Measurements from ENCODE around the gene BCAR3. TPM values are rescaled to one million over a fixed set of nuclear protein-coding genes. Genes with fewer than 3 reads are reported as not detected.

BCAR3 gene
- total RNA-seq, 2 experiments from 2014 or later = 0.96 to 1.3 TPM

- Mint-ChIP-seq H3K27me3 (peaks cover 29% of the 10 kb centered on the region), H3K4me3 (no peak overlapping the region), H3K4me1 (no peaks in the 10 kb centered on the region), H3K27ac (no peak overlapping the region), H3K9me3 (ENCODE audit: low read depth) (no peaks in the 10 kb centered on the region), H3K36me3 (no peaks in the 10 kb centered on the region)
- CTCF ChIA-PET = no interaction called here
- ATAC-seq (no peak), DNase-seq (no peak)
Observed at GRCh38 chr1:93541045-93541444, 140.6 kb downstream of the BCAR3 start.

- no peak for ATAC-seq
- peaks cover 32% of the 10 kb centered on the region for H3K27me3 Mint-ChIP-seq
Observed at GRCh38 chr1:93537924-93538323, 143.7 kb downstream of the BCAR3 start.

GRCh38 chr1:93537396-93537795, 144.2 kb downstream of the BCAR3 start:
- Mint-ChIP-seq H3K4me3 (no peak overlapping the region), H3K27me3 (peaks cover 32% of the 10 kb centered on the region), H3K36me3 (no peaks in the 10 kb centered on the region), H3K9me3 (ENCODE audit: low read depth) (no peaks in the 10 kb centered on the region), H3K27ac (no peak overlapping the region), H3K4me1 (no peaks in the 10 kb centered on the region)
- DNase-seq = no peak
- no peak for ATAC-seq
- CTCF ChIA-PET = no interaction called here

More at GRCh38 chr1:93537924-93538323, 143.7 kb downstream of the BCAR3 start:
- no peaks in the 10 kb centered on the region for H3K9me3 Mint-ChIP-seq (ENCODE audit: low read depth)
- CTCF ChIA-PET = no interaction called here
- no peaks in the 10 kb centered on the region for H3K36me3 Mint-ChIP-seq
- H3K27ac Mint-ChIP-seq = no peak overlapping the region
- DNase-seq = no peak
- no peak overlapping the region for H3K4me3 Mint-ChIP-seq
- H3K4me1 Mint-ChIP-seq = no peaks in the 10 kb centered on the region

- no peaks in the 10 kb centered on the region for H3K36me3 Mint-ChIP-seq
- no peak overlapping the region for H3K27ac Mint-ChIP-seq
- no peak for DNase-seq
- peaks cover 24% of the 10 kb centered on the region for H3K27me3 Mint-ChIP-seq
- CTCF ChIA-PET = no interaction called here
- H3K4me3 Mint-ChIP-seq = no peak overlapping the region
- no peaks in the 10 kb centered on the region for H3K9me3 Mint-ChIP-seq (ENCODE audit: low read depth)
- no peaks in the 10 kb centered on the region for H3K4me1 Mint-ChIP-seq
- no peak for ATAC-seq
Observed at GRCh38 chr1:93533677-93534076, 148.0 kb downstream of the BCAR3 start.

- Mint-ChIP-seq H3K9me3 (ENCODE audit: low read depth) (no peaks in the 10 kb centered on the region), H3K36me3 (no peaks in the 10 kb centered on the region), H3K27me3 (peaks cover 31% of the 10 kb centered on the region), H3K27ac (no peak overlapping the region), H3K4me1 (no peaks in the 10 kb centered on the region), H3K4me3 (no peak overlapping the region)
- DNase-seq (no peak), ATAC-seq (no peak)
- CTCF ChIA-PET = no interaction called here
Observed at GRCh38 chr1:93532780-93533378, 148.8 kb downstream of the BCAR3 start.

GRCh38 chr1:93531193-93531592, 150.4 kb downstream of the BCAR3 start:
- Mint-ChIP-seq H3K36me3 (no peaks in the 10 kb centered on the region), H3K9me3 (ENCODE audit: low read depth) (no peaks in the 10 kb centered on the region), H3K27ac (no peak overlapping the region), H3K4me1 (no peaks in the 10 kb centered on the region), H3K27me3 (peaks cover 34% of the 10 kb centered on the region), H3K4me3 (no peak overlapping the region)
- DNase-seq (no peak), ATAC-seq (no peak)
- CTCF ChIA-PET = no interaction called here

- no peak overlapping the region for H3K27ac Mint-ChIP-seq
- no peaks in the 10 kb centered on the region for H3K4me1 Mint-ChIP-seq
- H3K9me3 Mint-ChIP-seq (ENCODE audit: low read depth) = no peaks in the 10 kb centered on the region
- no peaks in the 10 kb centered on the region for H3K36me3 Mint-ChIP-seq
- ATAC-seq (no peak), DNase-seq (no peak)
- H3K27me3 Mint-ChIP-seq = peaks cover 30% of the 10 kb centered on the region
- H3K4me3 Mint-ChIP-seq = no peak overlapping the region
- CTCF ChIA-PET = no interaction called here
Observed at GRCh38 chr1:93528412-93528811, 153.2 kb downstream of the BCAR3 start.

- CTCF ChIA-PET = no interaction called here
Observed at GRCh38 chr1:93526431-93526830, 155.2 kb downstream of the BCAR3 start.

GRCh38 chr1:93525431-93525830, 156.2 kb downstream of the BCAR3 start:
- CTCF ChIA-PET = no interaction called here
- no peak overlapping the region for H3K27ac Mint-ChIP-seq
- no peaks in the 10 kb centered on the region for H3K36me3 Mint-ChIP-seq
- peaks cover 38% of the 10 kb centered on the region for H3K27me3 Mint-ChIP-seq
- no peaks in the 10 kb centered on the region for H3K4me1 Mint-ChIP-seq
- no peak for DNase-seq
- H3K4me3 Mint-ChIP-seq = no peak overlapping the region
- ATAC-seq = no peak
- no peaks in the 10 kb centered on the region for H3K9me3 Mint-ChIP-seq (ENCODE audit: low read depth)

More at GRCh38 chr1:93526431-93526830, 155.2 kb downstream of the BCAR3 start:
- no peak for DNase-seq
- Mint-ChIP-seq H3K27ac (no peak overlapping the region), H3K9me3 (ENCODE audit: low read depth) (no peaks in the 10 kb centered on the region), H3K4me3 (no peak overlapping the region), H3K36me3 (no peaks in the 10 kb centered on the region), H3K4me1 (no peaks in the 10 kb centered on the region), H3K27me3 (peaks cover 35% of the 10 kb centered on the region)
- ATAC-seq = no peak

GRCh38 chr1:93522721-93523120, 158.9 kb downstream of the BCAR3 start:
- H3K9me3 Mint-ChIP-seq (ENCODE audit: low read depth) = no peaks in the 10 kb centered on the region
- H3K4me3 Mint-ChIP-seq = no peak overlapping the region
- ATAC-seq (no peak), DNase-seq (no peak)
- CTCF ChIA-PET = interaction anchor here (0.9 kb wide), 1 partner anchor 33 kb away, joined by 3 read pairs; no protein-coding TSS in a partner anchor
- peaks cover 44% of the 10 kb centered on the region for H3K27me3 Mint-ChIP-seq
- no peaks in the 10 kb centered on the region for H3K36me3 Mint-ChIP-seq
- H3K4me1 Mint-ChIP-seq = no peaks in the 10 kb centered on the region
- H3K27ac Mint-ChIP-seq = no peak overlapping the region

- no peak for DNase-seq
Observed at GRCh38 chr1:93521618-93522017, 160.0 kb downstream of the BCAR3 start.

GRCh38 chr1:93519199-93519829, 162.3 kb downstream of the BCAR3 start:
- H3K36me3 Mint-ChIP-seq = no peaks in the 10 kb centered on the region

More at GRCh38 chr1:93521618-93522017, 160.0 kb downstream of the BCAR3 start:
- Mint-ChIP-seq H3K4me3 (no peak overlapping the region), H3K4me1 (no peaks in the 10 kb centered on the region), H3K27me3 (peaks cover 44% of the 10 kb centered on the region), H3K9me3 (ENCODE audit: low read depth) (no peaks in the 10 kb centered on the region), H3K27ac (no peak overlapping the region), H3K36me3 (no peaks in the 10 kb centered on the region)
- ATAC-seq = no peak
- CTCF ChIA-PET = no interaction called here

GRCh38 chr1:93518516-93518915, 163.1 kb downstream of the BCAR3 start:
- no peak for DNase-seq
- CTCF ChIA-PET = interaction anchor here (1.4 kb wide), 1 partner anchor 9 kb away, joined by 3 read pairs; no protein-coding TSS in a partner anchor
- H3K4me1 Mint-ChIP-seq = no peaks in the 10 kb centered on the region
- H3K4me3 Mint-ChIP-seq = no peak overlapping the region
- H3K27ac Mint-ChIP-seq = no peak overlapping the region
- H3K27me3 Mint-ChIP-seq = peaks cover 32% of the 10 kb centered on the region
- no peak for ATAC-seq
- H3K36me3 Mint-ChIP-seq = no peaks in the 10 kb centered on the region
- H3K9me3 Mint-ChIP-seq (ENCODE audit: low read depth) = no peaks in the 10 kb centered on the region

More at GRCh38 chr1:93519199-93519829, 162.3 kb downstream of the BCAR3 start:
- CTCF ChIA-PET = interaction anchor here (1.4 kb wide), 1 partner anchor 8 kb away, joined by 3 read pairs; no protein-coding TSS in a partner anchor
- Mint-ChIP-seq H3K4me3 (no peak overlapping the region), H3K27me3 (peaks cover 32% of the 10 kb centered on the region), H3K27ac (no peak overlapping the region), H3K4me1 (no peaks in the 10 kb centered on the region), H3K9me3 (ENCODE audit: low read depth) (no peaks in the 10 kb centered on the region)
- no peak for ATAC-seq
- no peak for DNase-seq

GRCh38 chr1:93516164-93516563, 165.5 kb downstream of the BCAR3 start:
- Mint-ChIP-seq H3K9me3 (ENCODE audit: low read depth) (no peaks in the 10 kb centered on the region), H3K36me3 (no peaks in the 10 kb centered on the region), H3K27ac (no peak overlapping the region), H3K4me1 (no peaks in the 10 kb centered on the region), H3K4me3 (no peak overlapping the region), H3K27me3 (peaks cover 21% of the 10 kb centered on the region)
- CTCF ChIA-PET = interaction anchor here (0.8 kb wide), 1 partner anchor 298 kb away, joined by 3 read pairs; no protein-coding TSS in a partner anchor
- no peak for ATAC-seq
- no peak for DNase-seq
